H54 (cell line): Measurements from ENCODE around the gene CD81.
A peak's percentile ranks its signal among the peaks of the same experiment; 100 is the strongest.

Experiments
- DNase-seq: peaks from one replicate; pipeline ENCODE4 v3.0.0; 2011; ENCODE audit warnings: low spot score, mixed read lengths; ENCODE audit not compliant: insufficient read length
- FAIRE-seq: peaks from 3 replicates; lab custom pipeline; 2011; peaks lifted over from hg19 to GRCh38; lab: Jason Lieb, UNC
- POLR2A ChIP-seq: IDR thresholded peaks from 2 replicates; pipeline ENCODE4 v1.6.1; 2011; ENCODE audit warnings: low read depth, mild to moderate bottlenecking, low read length

Gene CD81

DNA sequence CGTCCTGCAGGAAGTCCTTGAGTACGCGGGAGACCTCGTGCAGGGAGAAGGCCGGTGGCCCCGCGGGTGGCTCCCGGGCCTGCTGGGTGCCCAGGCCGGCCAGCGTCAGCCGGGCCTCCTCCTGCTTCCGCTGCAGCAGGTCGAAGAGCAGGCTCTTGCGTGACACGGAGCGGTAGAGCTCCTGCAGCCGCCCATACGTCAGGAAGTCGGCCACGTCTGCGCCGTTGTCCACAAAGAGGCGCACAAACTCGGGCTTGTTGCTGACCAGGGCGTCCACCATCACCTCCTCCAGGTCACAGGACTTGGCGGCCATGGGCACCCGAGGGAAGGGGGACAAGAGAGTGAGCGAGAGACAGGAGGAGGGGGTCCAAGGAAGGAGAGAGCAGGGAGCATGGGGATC, 38.1 kb downstream of the CD81 start:
- no peak for FAIRE-seq
- DNase-seq: no peak
- TF ChIP-seq POLR2A: no peak

GRCh38 chr11:2415601-2416380, 38.7 kb downstream of the CD81 start:
- no peak for TF ChIP-seq POLR2A
- DNase-seq: no peak
- FAIRE-seq: no peak

GRCh38 chr11:2416765-2417164, 39.7 kb downstream of the CD81 start:
- TF ChIP-seq POLR2A: no peak
- DNase-seq (no peak), FAIRE-seq (no peak)

DNA sequence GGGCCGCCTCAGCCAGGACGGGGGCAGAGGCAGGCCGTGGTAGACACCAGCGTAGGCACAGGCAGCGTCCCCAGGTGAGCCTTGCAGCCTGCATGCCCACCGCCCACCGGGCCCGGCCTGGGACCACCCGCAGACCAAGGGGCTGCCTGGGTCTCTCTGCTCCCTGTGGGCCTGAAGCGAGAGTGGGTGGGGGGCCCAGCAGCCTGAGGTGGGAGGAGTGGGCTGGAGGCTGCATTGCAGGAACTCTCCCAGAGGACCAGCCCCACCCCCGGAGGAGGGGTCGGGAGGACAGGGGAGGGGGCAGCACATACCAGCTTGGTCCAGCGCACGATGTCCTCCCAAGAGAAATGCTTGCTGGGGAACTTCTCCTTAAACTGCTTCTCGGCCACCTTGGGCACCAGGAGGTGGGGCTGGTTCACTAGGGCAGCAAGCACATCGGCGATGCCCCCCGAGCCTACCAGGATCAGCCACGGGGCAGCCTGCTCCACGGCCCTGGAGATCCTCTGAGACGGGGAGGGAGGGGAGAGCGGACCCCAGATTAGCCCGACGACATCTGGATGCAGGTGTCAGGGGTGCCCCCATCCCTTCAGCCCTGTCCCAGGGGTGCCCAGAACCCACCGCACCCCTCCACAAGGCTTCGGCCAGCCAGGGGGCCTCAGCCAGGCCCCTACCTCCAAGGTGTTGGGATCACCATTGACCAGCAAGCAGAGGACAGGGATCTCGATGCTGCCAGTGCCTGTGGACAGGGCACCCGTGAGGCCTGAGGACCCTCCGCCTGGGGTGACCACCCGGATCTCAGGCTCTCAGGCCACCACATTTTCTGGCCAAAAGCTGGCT, 41.0 kb downstream of the CD81 start:
- TF ChIP-seq POLR2A: no peak
- no peak for FAIRE-seq
- no peak for DNase-seq

- FAIRE-seq (no peak), DNase-seq (no peak)
- no peak for TF ChIP-seq POLR2A
Observed at GRCh38 chr11:2418693-2419360, 41.7 kb downstream of the CD81 start.

- FAIRE-seq: no peak
- peak; percentile 96 for DNase-seq
- TF ChIP-seq POLR2A: no peak
Observed at GRCh38 chr11:2419638-2420501, 42.8 kb downstream of the CD81 start.

DNA sequence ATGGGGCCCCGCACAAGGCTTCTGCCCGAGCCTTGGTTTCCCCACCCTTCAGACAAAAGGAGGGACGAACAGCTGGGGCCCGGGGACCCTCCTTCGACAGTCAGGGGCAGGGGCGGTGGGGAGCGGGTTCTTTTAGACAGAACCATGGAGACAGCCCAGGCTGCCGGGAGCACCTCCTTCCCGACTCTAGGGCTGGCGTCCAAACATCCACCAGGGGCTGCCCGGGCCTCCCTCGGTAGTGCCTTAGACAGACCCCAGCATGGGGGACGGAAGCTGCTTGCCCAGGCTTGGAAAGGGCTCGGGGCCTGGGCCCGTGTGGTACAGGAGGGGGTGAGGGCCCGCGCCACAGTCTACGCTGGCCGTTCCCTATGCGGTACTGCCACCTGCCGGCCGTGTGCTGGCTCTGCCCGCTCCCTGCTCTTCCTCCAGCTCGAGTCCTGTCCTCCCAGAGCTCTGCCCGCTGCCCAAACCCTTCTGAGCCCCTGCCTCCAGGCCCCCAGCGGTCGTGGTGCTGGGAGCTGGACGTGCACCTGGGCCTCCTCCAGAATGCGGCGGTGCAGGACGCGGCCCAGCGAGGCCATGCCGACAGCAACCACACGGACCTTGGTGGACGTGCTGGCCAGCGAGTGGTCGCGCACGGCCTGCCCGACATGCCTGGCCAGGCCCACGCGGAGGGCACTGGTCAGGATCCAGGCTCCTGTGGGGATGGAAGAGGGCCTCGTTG, 43.6 kb downstream of the CD81 start:
- TF ChIP-seq POLR2A: no peak
- DNase-seq (peak; percentile 93), FAIRE-seq (no peak)

GRCh38 chr11:2421226-2421994, 44.3 kb downstream of the CD81 start:
- TF ChIP-seq POLR2A: no peak
- no peak for FAIRE-seq
- DNase-seq: no peak

- no peak for DNase-seq
- no peak for FAIRE-seq
- TF ChIP-seq POLR2A: no peak
Observed at GRCh38 chr11:2421996-2422395, 44.9 kb downstream of the CD81 start.

DNA sequence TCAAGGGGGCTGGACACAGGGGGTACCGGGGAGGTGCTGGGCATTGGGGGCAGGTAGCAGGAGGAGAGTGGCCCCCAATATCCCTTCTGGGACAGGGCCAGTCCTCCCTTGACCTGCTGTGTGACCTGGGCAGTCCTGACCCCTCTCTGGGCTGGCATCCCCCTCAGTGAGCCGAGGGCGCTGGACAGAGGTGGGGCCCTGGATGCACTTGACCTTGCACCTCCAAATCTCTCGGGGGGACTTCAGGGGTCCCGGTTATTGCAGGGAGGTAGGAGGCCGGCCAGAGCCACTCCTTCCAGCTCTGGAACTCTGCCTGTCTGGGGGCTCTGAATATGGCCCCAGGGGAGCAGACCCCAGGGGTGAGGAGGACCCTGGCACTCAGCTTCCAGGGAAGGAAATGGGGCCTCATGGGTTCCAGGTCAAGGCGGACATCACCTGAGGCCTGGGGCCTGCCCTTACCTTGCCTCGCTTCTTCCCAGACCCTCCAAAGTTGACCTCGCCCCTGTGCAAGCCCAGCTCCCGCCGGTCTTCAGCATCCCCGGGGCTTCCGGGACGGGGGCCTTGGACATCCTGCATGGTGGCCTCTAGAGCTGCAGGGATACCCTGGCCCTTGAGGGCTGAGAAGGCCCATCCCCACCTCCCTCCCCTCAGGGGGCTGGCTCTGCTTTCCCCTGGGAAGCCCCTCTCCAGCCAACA, 45.5 kb downstream of the CD81 start:
- TF ChIP-seq POLR2A: no peak
- DNase-seq (no peak), FAIRE-seq (no peak)

DNA sequence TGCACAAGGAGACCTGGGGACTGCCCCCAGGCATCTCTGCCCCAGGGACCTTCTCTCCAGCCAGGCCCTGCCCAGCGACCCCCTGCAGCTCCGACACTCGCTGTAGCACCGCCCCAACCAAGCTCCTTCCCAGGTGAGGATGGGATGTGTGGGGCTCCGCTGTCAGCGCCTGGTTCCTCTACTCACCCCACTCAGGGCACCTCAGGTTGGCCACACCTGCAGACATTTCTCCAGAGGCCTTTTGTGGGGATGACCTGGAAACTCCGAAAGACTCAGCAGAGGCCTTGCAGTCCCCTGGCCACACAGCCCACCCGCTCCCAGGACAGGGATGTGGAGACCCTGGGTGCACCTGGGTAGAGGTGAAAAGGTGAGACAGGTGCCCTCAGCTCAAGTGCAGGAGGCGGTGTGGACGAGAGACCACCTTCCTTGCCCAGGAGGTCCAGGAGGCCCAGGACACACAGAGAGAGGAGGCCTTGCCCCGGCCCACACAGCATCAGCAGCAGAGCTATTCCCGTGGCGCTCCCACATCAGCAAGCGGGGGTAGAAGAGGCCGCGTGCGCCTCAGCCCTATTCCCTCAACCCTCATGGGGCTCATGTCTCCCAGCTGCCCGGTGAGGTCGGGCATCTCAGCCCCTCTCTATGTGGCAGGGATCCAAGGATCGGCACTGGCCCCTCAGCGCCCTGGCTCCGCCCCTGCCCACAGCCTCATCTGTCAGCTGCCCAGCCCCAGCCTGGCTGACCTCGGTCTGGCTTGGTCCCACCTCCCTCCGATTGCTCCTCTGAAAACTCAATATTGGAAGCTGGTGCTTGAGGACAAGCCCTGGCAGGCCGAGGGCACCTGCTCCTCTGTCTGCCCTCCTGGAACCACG, 46.3 kb downstream of the CD81 start:
- TF ChIP-seq POLR2A: no peak
- DNase-seq (no peak), FAIRE-seq (no peak)
